ENCODE data around the gene EDARADD.

EDARADD gene

DNA sequence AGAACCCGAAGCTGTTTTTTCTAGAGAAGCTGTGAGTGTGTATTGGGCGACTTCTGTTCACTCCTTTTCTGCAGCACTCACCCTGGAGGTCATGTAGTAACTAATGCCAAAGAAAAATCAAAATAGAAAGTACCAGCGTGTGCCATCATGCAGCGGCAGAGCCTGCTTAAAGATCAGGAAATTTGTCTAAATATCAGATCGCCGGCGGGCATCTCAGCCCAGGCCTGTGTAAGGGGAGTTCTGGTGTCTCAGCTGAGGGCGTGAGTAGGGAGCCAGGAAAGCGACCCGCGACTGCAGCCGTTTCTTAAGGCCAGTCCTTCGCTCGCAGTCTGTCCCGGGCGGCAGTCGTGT, 768 bp downstream of the EDARADD start:
- H3K9ac ChIP-seq (ENCODE audit: low read length): no peak overlapping the region
- H3K79me2 ChIP-seq (ENCODE audit: low read length): no peaks in the 10 kb centered on the region
- H3K4me2 ChIP-seq (ENCODE audit: low read length): peak overlapping the region; percentile 12; the same call in 1 of the 2 replicates
- no peaks in the 10 kb centered on the region for H3K36me3 ChIP-seq (replicated peaks; ENCODE audit: low read depth, low read length)
- H4K20me1 ChIP-seq (ENCODE audit: insufficient read depth, low read length): no peaks in the 10 kb centered on the region
- 0 out of 2 replicates have a peak overlapping the region, but pooled peaks have one; percentile 23 for H2AFZ ChIP-seq (ENCODE audit: low read depth, low read length)
- TF ChIP-seq, protein P1, sequence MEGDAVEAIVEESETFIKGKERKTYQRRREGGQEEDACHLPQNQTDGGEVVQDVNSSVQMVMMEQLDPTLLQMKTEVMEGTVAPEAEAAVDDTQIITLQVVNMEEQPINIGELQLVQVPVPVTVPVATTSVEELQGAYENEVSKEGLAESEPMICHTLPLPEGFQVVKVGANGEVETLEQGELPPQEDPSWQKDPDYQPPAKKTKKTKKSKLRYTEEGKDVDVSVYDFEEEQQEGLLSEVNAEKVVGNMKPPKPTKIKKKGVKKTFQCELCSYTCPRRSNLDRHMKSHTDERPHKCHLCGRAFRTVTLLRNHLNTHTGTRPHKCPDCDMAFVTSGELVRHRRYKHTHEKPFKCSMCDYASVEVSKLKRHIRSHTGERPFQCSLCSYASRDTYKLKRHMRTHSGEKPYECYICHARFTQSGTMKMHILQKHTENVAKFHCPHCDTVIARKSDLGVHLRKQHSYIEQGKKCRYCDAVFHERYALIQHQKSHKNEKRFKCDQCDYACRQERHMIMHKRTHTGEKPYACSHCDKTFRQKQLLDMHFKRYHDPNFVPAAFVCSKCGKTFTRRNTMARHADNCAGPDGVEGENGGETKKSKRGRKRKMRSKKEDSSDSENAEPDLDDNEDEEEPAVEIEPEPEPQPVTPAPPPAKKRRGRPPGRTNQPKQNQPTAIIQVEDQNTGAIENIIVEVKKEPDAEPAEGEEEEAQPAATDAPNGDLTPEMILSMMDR (IDR thresholded peaks at IDR 0.05; ENCODE audit: low read depth, low read length): no peak
- no peak for TF ChIP-seq EZH2phosphoT487 (IDR thresholded peaks at IDR 0.05; ENCODE audit: low read depth)
- H3K27me3 ChIP-seq (ENCODE audit: low read depth, low read length): peaks cover 35% of the 10 kb centered on the region
- H3K9me3 ChIP-seq (ENCODE audit: insufficient read depth, low read length): no peaks in the 10 kb centered on the region
- H3K4me3 ChIP-seq (ENCODE audit: low read length): peak overlapping the region; percentile 45
- H3K4me1 ChIP-seq (ENCODE audit: low read length): no peaks in the 10 kb centered on the region
- H3K27ac ChIP-seq (ENCODE audit: low read length): no peak overlapping the region

DNA sequence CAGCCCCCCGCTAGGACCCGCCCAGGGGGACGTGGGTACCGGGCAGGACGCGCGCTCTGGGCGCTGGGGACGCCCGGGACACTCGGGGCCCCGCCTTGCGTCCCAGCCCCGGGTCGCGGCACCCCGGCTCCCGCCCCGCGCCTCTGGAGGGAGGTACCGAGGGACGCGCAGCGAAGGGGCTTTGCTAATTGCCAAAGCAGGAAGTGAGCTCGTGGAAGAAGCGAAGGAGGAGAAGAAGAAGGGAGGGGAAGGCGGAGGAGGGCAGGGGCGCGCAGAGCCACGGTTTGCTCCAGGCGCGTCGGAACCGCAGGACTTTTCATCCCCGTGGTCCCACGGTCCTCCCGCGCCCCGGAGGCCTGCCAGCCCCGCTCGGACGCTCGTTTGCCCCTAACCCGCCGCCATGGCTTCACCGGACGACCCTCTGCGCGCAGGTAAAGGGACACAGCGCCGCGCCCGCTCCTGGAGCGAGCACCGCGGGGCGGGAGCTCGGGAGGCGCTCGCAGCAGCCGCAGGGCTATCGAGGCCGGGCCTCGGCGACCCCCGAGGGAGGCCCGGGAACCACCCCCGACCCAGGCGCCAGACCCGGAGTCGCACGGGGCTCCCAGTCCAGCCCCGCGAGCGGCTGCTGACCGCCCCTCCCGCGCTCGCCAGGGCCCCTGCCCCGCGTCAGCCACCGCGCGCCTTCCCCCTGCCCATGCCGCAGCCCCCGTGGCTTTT, 1.3 kb downstream of the EDARADD start:
- no peaks in the 10 kb centered on the region for H4K20me1 ChIP-seq (ENCODE audit: insufficient read depth, low read length)
- H3K9ac ChIP-seq (ENCODE audit: low read length): no peak overlapping the region
- H3K27ac ChIP-seq (ENCODE audit: low read length): no peak overlapping the region
- H2AFZ ChIP-seq (ENCODE audit: low read depth, low read length): no peak overlapping the region
- peak overlapping the region; percentile 12; the same call in 1 of the 2 replicates for H3K4me2 ChIP-seq (ENCODE audit: low read length)
- H3K9me3 ChIP-seq (ENCODE audit: insufficient read depth, low read length): no peaks in the 10 kb centered on the region
- no peaks in the 10 kb centered on the region for H3K4me1 ChIP-seq (ENCODE audit: low read length)
- H3K79me2 ChIP-seq (ENCODE audit: low read length): no peaks in the 10 kb centered on the region
- TF ChIP-seq, protein P1 (IDR thresholded peaks at IDR 0.05; ENCODE audit: low read depth, low read length): no peak
- TF ChIP-seq EZH2phosphoT487 (IDR thresholded peaks at IDR 0.05; ENCODE audit: low read depth): no peak
- H3K27me3 ChIP-seq (ENCODE audit: low read depth, low read length): peaks cover 40% of the 10 kb centered on the region
- H3K4me3 ChIP-seq (ENCODE audit: low read length): 0 out of 2 replicates have a peak overlapping the region, but pooled peaks have one; percentile 45
- H3K36me3 ChIP-seq (replicated peaks; ENCODE audit: low read depth, low read length): no peaks in the 10 kb centered on the region

DNA sequence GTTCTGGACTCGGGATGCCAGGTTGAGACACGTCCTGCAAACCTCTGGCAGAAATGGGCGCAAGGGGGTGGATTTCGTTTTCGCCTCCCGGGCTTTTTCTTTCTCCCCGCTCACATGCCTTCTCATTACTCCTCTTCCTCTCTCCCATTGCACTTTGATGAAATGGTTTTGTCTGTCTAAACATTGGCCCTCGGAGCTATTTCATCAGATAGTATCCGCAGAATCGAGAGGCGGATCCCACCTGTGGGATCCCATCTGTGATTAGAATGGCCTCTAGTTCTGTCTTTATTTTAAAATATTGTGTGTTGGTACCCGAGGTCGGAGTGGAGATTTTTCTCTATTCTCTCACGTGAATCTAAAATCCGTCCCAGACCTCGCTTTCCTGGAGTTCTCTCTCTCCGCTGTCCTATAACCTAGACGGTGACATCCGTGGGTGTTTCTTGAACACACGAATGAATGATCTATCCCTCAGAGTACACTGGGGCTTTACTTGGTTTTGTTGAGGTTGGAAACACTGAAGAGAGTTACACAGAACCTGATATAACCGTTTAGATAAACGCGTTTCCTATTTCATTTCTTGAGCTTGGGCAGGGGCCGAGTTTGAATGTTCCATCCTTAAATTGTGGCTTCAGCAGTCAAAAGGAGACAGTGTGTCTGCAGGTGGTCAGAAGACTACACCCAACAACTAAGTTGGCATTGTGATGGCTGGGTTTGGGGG, 2.0 kb downstream of the EDARADD start:
- no peaks in the 10 kb centered on the region for H3K9me3 ChIP-seq (ENCODE audit: insufficient read depth, low read length)
- no peak overlapping the region for H3K27ac ChIP-seq (ENCODE audit: low read length)
- no peaks in the 10 kb centered on the region for H4K20me1 ChIP-seq (ENCODE audit: insufficient read depth, low read length)
- no peak overlapping the region for H2AFZ ChIP-seq (ENCODE audit: low read depth, low read length)
- H3K9ac ChIP-seq (ENCODE audit: low read length): no peak overlapping the region
- no peak overlapping the region for H3K4me2 ChIP-seq (ENCODE audit: low read length)
- peaks cover 40% of the 10 kb centered on the region for H3K27me3 ChIP-seq (ENCODE audit: low read depth, low read length)
- no peak overlapping the region for H3K4me3 ChIP-seq (ENCODE audit: low read length)
- no peaks in the 10 kb centered on the region for H3K36me3 ChIP-seq (replicated peaks; ENCODE audit: low read depth, low read length)
- H3K79me2 ChIP-seq (ENCODE audit: low read length): no peaks in the 10 kb centered on the region
- H3K4me1 ChIP-seq (ENCODE audit: low read length): no peaks in the 10 kb centered on the region
- TF ChIP-seq, protein P1 (IDR thresholded peaks at IDR 0.05; ENCODE audit: low read depth, low read length): no peak
- no peak for TF ChIP-seq EZH2phosphoT487 (IDR thresholded peaks at IDR 0.05; ENCODE audit: low read depth)

DNA sequence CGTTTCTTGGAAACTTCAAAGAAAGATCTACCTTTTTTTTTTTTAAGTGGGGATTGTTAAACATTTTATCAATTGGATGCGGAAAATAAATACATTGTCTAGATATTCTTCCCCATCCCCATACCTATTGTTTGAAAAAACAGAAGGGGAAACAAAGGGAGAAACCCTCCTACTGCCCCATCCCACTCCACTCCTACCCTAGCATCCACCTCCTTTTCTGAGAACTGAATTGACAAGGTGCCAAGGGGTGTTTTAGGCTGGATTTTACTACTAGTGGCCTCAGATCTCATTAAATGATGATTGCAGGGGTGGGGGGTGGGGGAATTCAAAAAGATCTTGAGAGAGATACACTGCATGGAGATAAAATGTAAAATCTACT, 2.6 kb downstream of the EDARADD start:
- Histone ChIP-seq H3K4me3 (ENCODE audit: low read length) (no peak overlapping the region), H3K79me2 (ENCODE audit: low read length) (no peaks in the 10 kb centered on the region), H3K9ac (ENCODE audit: low read length) (no peak overlapping the region), H3K4me1 (ENCODE audit: low read length) (no peaks in the 10 kb centered on the region), H3K9me3 (ENCODE audit: insufficient read depth, low read length) (no peaks in the 10 kb centered on the region), H2AFZ (ENCODE audit: low read depth, low read length) (no peak overlapping the region), H3K4me2 (ENCODE audit: low read length) (no peak overlapping the region), H3K27me3 (ENCODE audit: low read depth, low read length) (peaks cover 39% of the 10 kb centered on the region), H3K36me3 (replicated peaks; ENCODE audit: low read depth, low read length) (no peaks in the 10 kb centered on the region), H4K20me1 (ENCODE audit: insufficient read depth, low read length) (no peaks in the 10 kb centered on the region), H3K27ac (ENCODE audit: low read length) (no peak overlapping the region)
- TF ChIP-seq, protein P1 (IDR thresholded peaks at IDR 0.05; ENCODE audit: low read depth, low read length): no peak
- no peak for TF ChIP-seq EZH2phosphoT487 (IDR thresholded peaks at IDR 0.05; ENCODE audit: low read depth)

All from OCI-LY3 (cell line).